ENCODE measurements around the gene PTPRN2.

PTPRN2 gene

DNA sequence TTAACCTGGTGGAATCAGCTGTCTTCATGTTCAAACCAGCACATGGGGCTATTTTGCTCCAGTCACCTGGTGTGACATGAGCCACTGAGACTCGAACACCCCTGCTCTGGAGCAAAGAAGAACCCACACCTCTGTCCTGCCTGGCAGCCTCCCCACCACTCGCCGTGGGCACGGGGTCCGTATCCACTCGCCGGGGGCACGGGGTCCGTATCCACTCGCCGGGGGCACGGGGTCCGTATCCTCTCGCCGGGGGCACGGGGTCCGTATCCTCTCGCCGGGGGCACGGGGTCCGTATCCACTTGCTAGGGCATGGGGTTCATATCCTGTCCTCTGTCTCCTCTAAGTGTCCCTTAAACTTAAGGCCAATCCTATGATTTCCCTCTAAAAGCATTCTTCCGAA lies 558.7 kb downstream of the PTPRN2 start:
- no peak for DNase-seq

DNA sequence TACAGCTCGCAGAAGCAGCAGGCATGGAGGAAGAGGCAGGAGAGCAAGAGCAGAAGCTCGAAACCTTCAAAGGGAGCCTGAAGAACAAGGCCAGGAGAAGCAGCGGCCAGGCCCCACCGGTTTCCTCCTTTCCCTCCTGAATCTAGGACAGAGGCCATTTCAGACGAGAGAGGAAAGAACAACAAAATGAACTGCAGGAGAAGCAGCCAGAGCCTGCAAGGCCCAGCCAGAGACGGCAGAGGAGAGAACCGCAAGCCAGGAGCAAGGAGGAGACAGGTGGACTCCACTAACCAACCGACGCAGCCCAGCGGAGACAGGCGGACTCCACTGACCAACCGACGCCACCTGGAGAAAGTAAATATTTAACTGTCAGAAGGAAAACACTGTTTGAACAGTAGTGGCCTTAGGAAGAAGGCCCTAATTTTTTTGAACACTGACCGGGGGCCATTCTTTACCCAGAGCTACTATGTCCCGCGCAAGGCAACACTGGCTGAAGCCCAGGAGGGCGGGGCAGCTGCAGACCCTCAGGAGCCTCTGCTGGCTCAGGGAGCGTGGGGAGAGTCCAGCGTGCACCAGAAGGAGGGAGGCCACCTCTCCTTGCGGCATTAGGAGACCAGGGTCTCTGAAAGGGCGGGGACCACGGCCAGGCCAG lies 559.2 kb downstream of the PTPRN2 start:
- no peak for DNase-seq

DNA sequence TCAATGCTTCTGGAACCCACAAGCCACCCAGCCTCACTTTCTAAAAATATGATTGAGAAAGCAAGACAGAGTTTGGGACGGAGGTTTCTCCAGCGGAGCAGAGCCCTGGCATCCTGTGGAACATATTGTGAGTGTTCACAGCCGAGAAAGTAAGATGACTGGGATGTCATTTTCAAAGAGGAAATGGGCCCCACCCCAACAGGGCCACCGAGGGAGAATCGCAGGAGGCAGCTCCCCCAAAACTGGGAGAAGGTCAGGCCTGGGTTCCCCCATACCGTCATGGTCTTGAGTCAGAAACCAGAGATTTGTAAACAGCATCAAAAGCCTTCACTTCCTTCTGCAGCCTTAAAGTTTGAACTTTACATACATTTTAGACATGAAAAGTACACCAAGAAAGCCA lies 560.0 kb downstream of the PTPRN2 start:
- no peak for DNase-seq

DNA sequence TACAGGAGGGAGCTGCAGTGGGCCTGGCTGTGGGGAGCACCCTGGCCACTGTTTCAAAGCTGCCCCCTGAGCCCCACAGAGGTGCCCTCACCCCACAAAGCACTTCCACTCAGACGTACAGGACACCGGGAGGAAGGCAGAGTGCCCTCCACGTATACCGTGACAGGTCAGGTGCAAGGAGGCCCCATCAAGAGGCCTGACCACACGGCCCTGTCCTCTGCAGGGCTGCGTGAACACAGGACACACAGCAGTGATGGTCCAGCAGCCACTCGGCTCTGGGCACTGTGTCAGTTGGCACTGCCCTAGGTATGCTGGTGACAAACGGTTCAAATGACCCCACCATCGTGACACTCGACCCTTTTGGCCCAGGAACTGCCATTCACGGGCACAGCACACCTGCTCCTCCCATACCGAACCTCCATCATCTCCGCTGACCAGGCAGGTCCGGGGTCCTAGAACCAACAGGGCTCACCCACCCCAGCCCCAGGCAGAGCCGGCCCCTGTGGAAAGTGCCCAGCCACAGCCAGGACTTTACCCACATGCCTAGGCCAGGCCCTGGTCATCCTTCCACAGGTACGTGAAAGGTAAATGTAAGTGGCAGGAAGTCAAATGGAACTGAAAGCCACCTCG lies 560.9 kb downstream of the PTPRN2 start:
- no peak for DNase-seq

DNA sequence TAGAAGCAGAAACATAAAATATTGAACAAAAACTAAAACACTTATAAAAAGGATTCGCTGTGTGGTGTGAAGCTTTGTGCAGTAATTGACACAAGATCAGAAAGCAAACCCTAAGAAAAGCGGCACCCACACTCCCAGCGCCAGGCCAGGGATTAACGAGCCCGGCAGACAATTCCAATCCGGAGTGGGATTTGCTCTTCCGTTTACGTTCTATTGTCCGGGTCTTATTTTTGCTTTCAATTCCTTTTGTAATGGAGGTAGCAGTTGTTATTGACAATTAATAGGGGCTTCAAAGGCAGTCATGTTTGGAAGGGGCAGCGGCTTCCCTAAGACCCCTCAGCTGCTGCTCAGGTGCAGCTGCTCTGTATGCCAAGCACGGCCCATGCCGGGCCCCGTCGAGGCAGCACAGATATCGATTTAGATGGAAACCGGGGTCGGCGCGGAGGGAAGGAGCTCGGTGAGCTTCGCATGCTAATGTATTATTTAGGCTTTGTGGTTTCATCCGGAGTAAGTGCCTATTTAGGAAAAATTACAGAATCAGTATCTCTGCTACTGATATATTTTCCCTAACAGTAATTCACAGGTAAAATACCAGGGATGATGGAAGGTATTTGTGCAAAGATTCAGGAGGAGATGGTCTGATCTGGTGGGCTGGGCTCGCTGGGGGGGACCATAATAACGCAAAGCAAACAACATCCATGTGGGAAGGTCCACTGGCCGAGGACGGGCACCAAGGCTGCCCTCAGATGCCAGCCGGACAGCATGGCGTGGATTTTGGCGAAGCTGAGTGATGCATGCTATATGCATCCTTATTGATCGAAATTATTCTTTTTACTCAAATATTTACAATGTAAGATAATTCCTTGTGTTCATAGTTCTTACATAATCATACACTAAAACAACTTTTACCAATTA lies 561.7 kb downstream of the PTPRN2 start:
- no peak for DNase-seq

DNA sequence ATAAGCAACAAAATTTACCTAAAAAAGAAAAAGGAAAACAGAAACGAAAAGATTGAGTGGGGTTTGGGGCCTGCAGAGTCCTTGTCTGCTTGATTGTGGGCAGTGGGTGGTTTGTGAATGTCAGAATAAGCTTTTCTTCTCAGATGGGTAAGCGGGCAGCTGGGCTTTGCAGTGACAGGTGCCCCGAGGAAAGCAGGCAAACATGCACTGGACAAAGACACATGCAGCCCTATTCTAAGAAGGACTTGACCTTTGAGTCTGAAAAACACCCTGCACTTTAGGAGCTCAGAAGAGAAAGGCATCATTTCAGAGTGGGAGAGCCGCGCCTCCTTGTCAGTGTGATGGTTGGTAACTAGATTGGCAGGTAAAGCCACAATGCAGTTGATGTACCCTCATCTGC lies 562.7 kb downstream of the PTPRN2 start:
- DNase-seq, result no peak

DNA sequence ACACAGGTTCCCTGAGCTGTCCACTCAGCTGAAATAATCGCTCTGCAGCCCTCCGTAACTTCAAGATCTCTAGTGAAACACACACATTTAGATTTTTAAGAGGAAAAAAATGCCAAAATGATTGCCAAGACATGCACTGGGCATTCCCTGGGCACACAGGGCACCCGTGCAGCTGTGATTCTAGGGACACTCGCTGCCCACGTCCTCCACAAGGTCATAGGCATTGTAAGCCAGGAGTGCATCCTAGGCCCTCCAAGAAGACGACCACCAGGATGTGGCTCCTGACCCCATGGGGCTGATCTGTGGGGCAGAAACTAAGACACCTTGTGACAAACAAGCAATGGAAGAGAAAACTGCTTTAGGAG lies 563.3 kb downstream of the PTPRN2 start:
- no peak for DNase-seq

DNA sequence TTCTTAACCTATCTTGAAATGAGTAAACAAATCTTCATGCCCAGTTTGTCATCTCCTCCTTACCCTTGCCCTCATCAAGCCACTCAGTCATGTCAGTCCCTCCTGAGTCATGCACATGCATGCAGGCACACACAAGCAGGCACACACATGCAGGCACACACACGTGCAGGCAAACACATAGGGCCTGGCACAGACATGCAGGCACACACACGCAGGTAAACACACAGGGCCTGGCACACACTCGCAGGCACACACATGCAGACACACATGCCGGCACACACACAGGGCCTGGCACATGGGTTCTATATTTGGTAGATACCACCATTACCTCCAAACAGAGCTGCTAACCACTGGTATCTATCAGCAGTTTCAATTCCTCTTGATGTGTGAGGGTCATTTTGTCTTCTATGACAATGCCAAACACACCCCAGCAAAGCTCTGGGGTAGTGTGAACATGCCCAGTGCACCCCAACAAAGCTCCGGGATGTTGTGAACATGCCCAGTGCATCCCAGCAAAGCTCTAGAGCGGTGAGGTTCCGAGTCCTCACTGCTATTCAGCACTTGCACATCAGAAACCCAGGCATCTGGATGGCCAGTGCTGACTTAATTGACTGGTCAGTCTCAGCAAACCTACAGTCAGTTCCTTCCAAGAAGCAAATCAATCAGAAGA lies 563.8 kb downstream of the PTPRN2 start:
- no peak for DNase-seq

DNA sequence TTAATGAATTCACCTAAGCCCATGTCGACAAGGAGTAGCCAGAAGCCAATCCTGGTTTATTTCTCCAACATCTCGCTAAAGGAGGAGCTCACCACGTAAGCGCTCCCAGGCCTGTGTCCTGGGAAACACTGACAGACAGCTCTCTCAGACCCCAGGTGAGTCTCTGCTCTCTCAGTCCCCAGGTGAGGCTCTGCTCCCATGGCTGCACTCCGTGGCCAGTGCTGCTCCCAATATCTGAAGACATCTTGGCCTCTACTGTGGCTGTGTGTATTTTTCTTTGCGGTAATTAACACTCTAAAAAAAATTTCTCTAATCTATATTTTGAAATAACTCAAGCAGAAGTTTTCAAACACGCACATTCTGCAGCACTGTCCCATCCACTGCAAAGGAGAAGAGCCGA lies 564.5 kb downstream of the PTPRN2 start:
- DNase-seq, result no peak

DNA sequence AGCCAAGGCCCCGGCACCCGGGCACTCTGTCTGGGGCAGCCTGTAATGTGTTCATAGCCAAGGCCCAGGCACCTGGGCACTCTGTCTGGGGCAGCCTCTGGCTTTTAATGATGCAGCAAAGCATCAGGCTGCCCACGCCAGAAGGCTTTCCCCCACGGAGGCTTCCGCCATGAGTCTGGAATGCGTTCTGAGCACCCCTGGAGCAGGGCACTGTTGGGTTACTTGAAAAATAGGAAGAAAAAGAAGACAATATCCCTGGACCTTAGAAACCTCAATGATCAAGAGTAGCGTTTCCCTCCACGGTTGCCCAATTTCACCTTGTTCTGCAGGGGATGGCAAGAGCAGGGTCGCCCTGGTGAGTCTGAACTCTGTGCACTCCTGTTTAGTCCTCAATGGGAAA lies 565.0 kb downstream of the PTPRN2 start:
- no peak for DNase-seq

DNA sequence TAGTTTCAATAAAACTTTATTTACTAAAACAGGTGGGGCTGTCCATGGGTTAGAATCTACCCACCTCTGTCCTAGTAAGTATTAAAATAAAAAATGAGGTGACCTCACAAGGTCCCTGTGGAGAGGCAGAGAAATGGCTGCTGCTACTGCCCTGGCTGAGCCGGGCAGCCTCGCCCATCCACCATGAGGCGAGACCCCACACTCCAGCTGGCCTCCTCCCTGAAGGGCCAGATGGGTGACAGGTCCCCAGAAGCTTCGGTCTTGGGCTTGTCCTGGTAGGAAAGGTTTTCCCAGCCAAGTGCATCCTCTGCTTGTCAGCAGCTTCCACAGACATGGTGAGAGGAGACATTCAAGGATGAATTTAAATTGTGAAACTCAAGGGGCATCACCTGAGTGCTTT lies 565.8 kb downstream of the PTPRN2 start:
- no peak for DNase-seq

DNA sequence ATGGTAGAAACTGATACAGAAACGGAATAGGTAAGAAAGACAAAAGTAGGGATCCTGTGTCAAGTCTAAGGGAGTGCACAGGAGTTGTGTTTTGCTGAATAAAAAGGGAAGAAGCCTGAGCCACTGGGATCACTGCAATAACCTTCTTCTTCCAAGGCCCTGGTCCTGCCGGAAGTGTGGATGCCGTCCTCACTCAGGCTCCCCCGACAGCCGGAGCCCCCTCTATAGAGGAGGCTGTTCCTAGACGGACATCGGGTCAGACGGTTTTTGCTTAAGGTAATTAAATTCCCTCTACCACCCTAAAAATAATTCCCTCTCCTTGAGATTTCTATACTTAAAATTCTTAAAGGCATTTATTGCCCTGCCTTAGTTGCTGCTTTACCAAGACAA lies 566.9 kb downstream of the PTPRN2 start:
- no peak for DNase-seq

DNA sequence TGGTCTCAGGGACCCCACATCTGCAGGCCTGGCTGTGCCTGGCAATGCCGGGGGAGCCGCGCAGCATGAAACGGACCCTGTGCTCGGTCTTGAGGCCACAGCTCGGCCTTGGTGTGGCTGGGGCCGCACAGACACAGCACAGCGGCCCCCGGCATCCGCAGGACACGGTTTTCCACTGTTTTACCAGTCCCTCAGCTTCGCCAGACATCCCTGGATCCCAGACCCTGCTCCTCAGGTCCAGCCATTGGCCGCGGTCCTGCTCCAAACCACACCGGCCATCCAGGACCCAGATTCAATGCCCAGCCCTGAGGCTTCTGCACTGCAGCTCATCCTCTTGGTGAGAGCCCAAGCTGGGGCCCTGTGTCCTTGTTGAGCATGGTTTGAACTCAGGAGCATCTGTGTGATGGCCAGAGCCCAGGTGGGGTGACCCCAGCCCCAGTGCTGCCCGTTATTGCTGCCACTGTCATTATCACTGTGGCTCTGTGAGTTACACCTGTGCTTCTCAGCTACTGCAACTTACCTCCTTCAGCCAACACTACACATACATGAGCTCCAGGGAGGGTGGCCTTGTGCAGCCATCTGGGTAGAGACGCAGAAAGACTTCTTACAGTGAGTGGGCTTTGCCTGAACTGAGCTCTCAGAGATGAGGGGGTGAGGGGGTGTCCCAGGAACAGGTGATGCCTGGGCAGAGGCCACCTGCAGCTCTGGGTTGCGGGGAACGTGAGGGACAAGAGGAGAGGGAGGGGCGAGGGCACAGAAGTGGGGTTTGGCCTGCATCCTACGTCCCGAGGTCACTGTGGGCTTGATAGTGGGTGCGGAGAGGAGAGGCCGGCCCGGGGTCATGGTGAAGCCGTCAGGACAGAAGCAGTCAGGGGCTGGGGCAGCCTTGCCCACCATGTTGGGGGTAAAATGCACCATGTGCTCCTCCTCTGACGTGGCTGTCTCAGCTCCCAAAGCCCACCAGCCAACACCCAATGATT lies 567.6 kb downstream of the PTPRN2 start:
- DNase-seq, result no peak

DNA sequence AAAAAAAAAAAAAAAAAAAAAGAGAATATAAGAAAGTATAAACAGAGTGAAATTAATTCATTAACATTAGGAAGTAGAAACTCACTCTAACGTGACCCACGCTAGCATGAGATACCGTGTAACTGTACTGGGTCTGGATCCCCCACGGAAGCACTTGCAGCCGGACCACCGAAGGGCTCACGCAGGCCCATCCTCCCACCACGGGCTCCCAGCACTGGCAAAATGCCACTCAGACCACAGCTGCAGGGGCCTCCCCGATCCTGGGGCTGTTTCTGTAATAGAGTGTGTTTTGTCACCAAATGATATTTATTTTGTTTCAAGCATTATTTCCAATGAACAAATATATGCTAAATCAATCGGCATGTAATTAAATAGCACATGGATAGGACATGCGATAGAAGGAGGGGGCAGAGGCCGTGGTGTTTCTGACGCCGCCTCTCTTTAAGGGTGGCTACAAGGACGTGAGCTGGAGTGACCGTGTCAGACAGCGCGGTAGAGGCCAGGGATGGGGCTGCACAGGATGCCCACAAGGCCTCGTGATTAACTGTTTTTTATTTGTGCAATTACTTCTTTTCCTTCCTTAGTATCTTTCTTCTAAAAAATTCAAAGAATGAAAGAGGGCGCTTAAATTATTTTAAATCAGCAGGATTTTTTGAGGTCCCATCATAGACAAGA lies 568.5 kb downstream of the PTPRN2 start:
- DNase-seq, result no peak

DNA sequence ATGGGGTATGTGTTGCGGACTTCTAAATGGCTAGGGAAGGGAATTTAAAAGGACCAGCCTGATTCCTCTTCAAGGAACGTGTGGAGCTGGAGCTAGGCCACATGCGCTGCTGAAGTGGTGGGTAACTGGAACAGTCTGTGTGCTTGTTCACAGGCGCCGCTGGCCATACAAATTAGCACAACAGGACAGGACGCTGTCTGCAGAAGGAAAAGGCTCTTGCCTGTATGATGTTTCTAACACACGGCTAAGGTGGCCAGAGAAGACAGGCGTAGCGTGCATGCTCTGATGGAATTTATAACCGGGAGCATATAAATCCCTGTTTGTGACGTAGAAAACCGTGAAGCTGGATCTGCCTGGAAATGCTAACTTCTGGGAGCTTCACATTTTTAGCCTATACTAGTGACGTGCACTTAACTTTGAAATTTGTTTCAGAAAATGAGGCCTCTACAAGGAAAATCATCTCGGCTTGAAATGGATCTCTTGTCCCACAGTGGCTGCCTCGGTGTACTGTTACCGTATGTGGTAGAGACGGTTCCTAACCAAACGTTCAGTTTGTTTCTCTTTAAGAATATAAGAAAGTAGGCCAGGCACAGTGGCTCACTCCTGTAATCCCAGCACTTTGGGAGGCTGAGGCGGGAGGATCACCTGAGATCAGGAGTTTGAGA lies 569.4 kb downstream of the PTPRN2 start:
- DNase-seq, result no peak

DNA sequence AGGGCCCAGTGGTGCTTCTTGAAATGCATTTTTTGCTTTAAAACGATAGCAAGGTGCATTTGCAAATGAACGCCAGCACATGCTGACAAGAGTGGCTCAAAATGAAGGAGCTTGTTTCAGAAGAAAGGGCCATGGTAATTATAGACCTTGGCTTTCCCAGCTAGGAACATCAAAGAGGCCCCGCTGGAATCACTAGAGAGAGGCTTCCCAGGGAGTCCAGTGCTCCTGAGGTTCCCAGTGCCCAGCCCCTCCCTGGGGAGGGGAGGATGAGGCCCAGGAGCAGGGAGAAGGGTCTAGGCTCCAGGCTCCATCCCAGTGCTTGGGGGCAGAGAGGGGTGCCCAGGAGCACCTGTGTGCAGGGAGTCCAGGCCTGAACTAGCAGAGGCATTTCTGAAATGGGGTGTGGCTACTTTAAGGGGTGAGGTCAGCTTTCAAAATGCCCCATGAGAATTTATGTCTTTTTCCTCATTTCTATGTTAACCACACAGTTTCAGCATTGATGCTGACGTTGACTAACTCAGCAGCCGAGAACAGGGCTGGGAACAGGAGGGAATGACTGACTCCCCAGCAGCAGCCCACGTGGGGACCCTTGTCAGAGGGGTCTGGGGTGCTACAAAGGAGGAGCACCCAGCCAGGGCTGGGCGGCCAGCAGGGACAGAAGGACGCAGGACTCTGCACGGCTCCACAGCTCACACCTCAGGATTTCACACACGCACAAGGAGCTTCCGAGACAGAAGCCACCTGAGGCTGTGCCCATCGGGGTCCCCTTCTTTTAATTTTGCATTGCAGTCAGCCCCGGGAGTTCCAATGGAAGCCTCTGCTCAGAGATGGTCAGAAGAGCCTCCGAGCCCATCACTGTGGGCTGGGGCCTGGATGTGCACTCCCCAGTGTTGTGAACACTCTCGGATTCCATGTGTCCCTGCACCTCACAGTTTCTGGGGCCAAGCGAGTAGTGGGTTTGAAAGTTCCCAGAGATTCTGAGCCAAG lies 570.2 kb downstream of the PTPRN2 start:
- no peak for DNase-seq

DNA sequence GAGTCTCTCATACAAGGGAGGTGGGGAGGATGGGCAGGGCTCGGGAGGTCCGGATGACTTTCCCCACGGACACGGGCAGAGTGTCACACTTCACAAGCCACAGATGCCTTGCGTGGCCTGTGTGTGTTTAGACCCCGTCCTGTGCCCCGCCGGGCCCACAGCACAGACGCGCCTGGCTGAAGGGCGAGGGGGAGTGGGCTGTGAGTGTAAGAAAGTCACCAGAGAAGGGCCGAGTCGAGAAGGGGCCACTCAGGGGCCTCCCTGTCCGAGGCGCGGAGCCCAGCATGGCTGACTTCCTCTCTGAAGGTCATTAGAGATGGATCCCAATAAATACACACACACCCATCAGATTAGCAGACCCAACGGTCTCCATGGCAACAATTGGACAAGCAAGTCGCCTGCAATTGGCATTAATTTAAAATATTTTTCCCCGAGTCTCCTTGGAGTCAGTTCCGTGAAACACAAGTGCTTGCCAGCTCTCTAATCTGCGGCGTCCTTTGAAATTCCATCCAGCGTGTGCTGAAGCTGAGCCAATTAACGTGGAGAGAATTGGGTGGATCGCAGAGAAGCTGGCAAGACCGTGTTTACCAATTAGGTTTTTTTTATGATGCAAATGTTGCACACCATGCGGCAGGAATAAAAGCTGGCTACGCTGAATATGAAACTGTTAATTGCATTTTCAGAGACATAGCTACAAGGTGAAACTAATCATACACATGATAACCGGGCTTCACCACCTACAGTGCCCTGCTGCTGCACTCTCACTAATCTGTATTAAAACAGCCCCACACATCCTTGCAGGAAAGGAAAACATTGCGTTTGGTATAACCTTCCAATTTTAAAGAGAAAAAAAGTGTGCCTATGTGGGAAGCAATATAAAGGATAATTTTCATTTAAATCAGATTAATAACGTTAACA lies 571.2 kb downstream of the PTPRN2 start:
- no peak for DNase-seq

DNA sequence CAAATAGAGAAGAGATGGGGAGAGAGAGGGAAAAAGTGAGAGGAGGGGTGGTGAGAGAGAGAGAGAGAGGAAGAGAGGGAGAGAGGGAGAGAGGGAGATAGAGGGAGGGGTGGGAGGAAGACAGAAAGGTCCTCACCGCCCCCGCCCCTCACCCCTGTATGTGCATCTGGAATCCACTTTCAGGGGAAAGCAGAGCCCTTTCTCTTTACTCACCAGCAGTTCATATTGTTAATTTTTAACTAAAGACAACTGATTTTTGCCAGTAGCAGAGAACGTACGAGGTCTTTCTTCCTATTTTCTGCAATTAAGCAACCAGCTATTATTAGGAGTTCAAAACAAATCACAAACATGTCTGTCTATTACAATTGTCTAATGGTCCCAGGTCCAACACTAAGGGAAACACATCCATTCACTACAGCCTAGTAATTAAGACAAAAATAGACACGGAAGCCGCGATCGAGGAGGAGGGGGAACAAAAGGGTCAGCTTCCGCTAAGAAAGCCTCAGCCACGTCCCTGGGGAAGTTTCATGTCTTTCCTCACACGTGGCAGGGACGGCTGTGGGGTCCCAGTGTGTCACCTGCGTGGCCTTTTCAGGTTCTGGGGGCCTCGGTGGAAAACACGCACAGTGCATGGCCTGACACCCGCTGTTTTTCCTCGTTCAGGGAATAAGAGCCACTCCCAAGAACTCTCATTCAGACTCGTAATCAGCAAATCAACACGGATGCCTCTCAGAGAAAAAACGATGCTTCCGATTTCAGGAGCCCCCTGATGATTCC lies 572.0 kb downstream of the PTPRN2 start:
- no peak for DNase-seq
